HepG2 (cell line): ENCODE results near the gene GCNT2. TPM values are rescaled to one million over a fixed set of nuclear protein-coding genes. Genes with fewer than 3 reads are reported as not detected.

Experiments
- BCL6 ChIP-seq: IDR thresholded peaks from 2 replicates; pipeline ENCODE4 v1.6.1; 2016; ENCODE audit warnings: missing genetic modification reagents, missing compliant biosample characterization
- CCDC6 ChIP-seq: sonication (generic); formaldehyde crosslinking; IDR thresholded peaks from 2 replicates; pipeline ENCODE4 v1.8.1; 2022; ENCODE audit warnings: mild to moderate bottlenecking, missing genetic modification reagents, moderate library complexity
- CREM ChIP-seq, 2 experiments: sonication (generic) in 1 of 2; formaldehyde crosslinking in 1 of 2; IDR thresholded peaks; 2 replicates each; pipeline versions ENCODE4 v1.4.0 to v1.6.1; 2016 to 2020; ENCODE audit warnings: antibody characterized with exemption in 1 of 2, mild to moderate bottlenecking in 1 of 2, missing genetic modification reagents in 1 of 2
- FOXJ3 ChIP-seq: sonication (generic); formaldehyde crosslinking; IDR thresholded peaks from 2 replicates; pipeline ENCODE4 v1.4.0; 2020; ENCODE audit warnings: missing genetic modification reagents, mild to moderate bottlenecking, borderline replicate concordance
- FOXM1 ChIP-seq: sonication (generic); formaldehyde crosslinking; IDR thresholded peaks from 2 replicates; pipeline ENCODE4 v1.5.0; 2020; ENCODE audit warnings: missing genetic modification reagents
- ISX ChIP-seq: sonication (generic); formaldehyde crosslinking; conservative IDR thresholded peaks from 2 replicates; pipeline ENCODE4 v1.5.0; 2020; ENCODE audit warnings: missing genetic modification reagents
- KAT2B ChIP-seq: fragments of 150-350 bp; IDR thresholded peaks from 2 replicates; pipeline ENCODE4 v1.6.1; 2014; ENCODE audit warnings: low read depth, low read length, borderline replicate concordance
- KLF13 ChIP-seq: sonication (generic); formaldehyde crosslinking; IDR thresholded peaks from 2 replicates; pipeline ENCODE4 v1.4.0; 2020; ENCODE audit warnings: mild to moderate bottlenecking, missing genetic modification reagents
- MAX ChIP-seq: IDR thresholded peaks from 2 replicates; pipeline ENCODE4 v1.6.1; 2012; ENCODE audit warnings: inconsistent platforms
- MTERF4 ChIP-seq: sonication (generic); formaldehyde crosslinking; IDR thresholded peaks from 2 replicates; pipeline ENCODE4 v1.8.0; 2023; ENCODE audit warnings: mild to moderate bottlenecking, missing genetic modification reagents
- ONECUT2 ChIP-seq: sonication (generic); formaldehyde crosslinking; IDR thresholded peaks from 2 replicates; pipeline ENCODE4 v1.4.0; 2020; ENCODE audit warnings: missing genetic modification reagents
- PRDM10 ChIP-seq: sonication (generic); formaldehyde crosslinking; IDR thresholded peaks from 2 replicates; pipeline ENCODE4 v1.4.0; 2020; ENCODE audit warnings: low read depth, missing genetic modification reagents
- TCF7L2 ChIP-seq: IDR thresholded peaks from 2 replicates; pipeline ENCODE4 v1.6.1; 2011; ENCODE audit warnings: mild to moderate bottlenecking, low read depth, low read length, moderate library complexity
- ZNF382 ChIP-seq: sonication (generic); formaldehyde crosslinking; IDR thresholded peaks from 2 replicates; pipeline ENCODE4 v1.5.0; 2020; ENCODE audit warnings: missing genetic modification reagents, mild to moderate bottlenecking, borderline replicate concordance
- ZNF598 ChIP-seq: sonication (generic); formaldehyde crosslinking; IDR thresholded peaks from 2 replicates; pipeline ENCODE4 v1.5.1; 2020; ENCODE audit warnings: mild to moderate bottlenecking, missing genetic modification reagents, borderline replicate concordance
- ZNF75D ChIP-seq: sonication (generic); formaldehyde crosslinking; IDR thresholded peaks from 2 replicates; pipeline ENCODE4 v1.8.1; 2023; ENCODE audit warnings: missing genetic modification reagents, mild to moderate bottlenecking, borderline replicate concordance
- polyA plus RNA-seq, 8 experiments: library from polyadenylated mRNA; depleted of rRNA in 3 of 8; stranded (reverse) in 7 of 8; unstranded in 1 of 8; fragments of >200 nt; fragmentation: Illumina TruSeq in 4 of 8; extraction: Trizol in 4 of 8; gene quantifications; 2 replicates each; pipeline versions ENCODE4 v1.2.1 to v1.2.3, GENCODE V29; 2011 to 2016; ENCODE audit warnings: low read depth in 4 of 8, missing spikeins in 1 of 8, mixed read lengths in 1 of 8; ENCODE audit not compliant: insufficient read depth in 1 of 8
- total RNA-seq, 5 experiments: library from RNA; depleted of rRNA; stranded (reverse); fragments of >200 nt; fragmentation: Illumina TruSeq; extraction: Trizol; gene quantifications; 2 replicates each; pipeline ENCODE4 v1.2.3, GENCODE V29; 2016; ENCODE audit warnings: low read depth in 1 of 5
- TF ChIP-seq, protein P1 (sequence below): sonication (generic); formaldehyde crosslinking; IDR thresholded peaks from 2 replicates; pipeline ENCODE4 v1.5.0; 2020; ENCODE audit warnings: mild to moderate bottlenecking, missing genetic modification reagents
- TF ChIP-seq, protein P2 (sequence below): sonication (generic); formaldehyde crosslinking; IDR thresholded peaks from 2 replicates; pipeline ENCODE4 v1.5.0; 2020; ENCODE audit warnings: mild to moderate bottlenecking, missing genetic modification reagents
- TF ChIP-seq, protein P3 (sequence below): sonication (generic); formaldehyde crosslinking; conservative IDR thresholded peaks from 2 replicates; pipeline ENCODE4 v1.4.0; 2020; ENCODE audit warnings: missing genetic modification reagents

Gene GCNT2
- total and polyA plus RNA-seq, 2 of the 13 experiments (the other 11 are each of a cell fraction or from before 2014, with no cell fraction given) = 11.8 to 31.9 TPM

DNA sequence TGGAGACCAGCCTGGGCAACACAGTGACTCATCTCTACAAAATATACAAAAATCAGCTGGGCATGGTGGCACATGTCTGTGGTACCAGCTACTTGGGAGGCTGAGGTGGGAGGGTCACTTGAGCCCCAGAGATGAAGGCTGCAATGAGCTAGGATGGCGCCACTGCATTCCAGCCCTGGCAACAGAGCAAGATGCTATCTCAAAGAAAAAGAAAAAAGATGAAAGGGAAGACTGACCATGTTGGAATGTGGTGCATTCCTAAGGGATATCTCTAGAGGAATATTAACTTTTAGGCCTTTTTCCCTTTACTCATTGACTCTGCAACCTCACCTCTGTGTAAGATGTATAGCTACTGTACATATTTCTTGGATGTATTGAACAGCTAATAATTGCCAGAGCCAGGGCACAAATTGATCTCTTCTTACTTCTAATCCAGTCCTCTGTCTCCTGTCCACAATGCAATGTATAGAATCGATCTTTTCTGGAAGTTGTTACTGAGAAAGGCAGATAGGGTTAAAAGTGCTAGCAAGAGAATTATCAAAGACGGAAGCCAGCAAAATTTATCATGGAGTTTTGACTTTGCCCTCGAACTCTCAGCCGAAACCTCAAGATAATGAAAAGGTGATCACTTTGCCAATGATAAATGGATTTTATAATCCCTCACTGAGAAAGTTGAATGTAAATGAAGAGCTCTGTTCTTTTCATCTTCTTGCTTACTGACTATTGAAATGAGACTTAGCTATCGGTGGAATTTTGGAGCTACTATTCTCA is 46.3 kb downstream of the GCNT2 start (continued):
- TF ChIP-seq, protein P1, sequence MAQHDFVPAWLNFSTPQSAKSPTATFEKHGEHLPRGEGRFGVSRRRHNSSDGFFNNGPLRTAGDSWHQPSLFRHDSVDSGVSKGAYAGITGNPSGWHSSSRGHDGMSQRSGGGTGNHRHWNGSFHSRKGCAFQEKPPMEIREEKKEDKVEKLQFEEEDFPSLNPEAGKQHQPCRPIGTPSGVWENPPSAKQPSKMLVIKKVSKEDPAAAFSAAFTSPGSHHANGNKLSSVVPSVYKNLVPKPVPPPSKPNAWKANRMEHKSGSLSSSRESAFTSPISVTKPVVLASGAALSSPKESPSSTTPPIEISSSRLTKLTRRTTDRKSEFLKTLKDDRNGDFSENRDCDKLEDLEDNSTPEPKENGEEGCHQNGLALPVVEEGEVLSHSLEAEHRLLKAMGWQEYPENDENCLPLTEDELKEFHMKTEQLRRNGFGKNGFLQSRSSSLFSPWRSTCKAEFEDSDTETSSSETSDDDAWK (CRISPR knock-in tag) = no peak
- TF ChIP-seq FOXM1 (CRISPR knock-in tag) = no peak
- TF ChIP-seq MAX = no peak
- no peak for TF ChIP-seq KLF13 (CRISPR knock-in tag)
- TF ChIP-seq, protein P2, sequence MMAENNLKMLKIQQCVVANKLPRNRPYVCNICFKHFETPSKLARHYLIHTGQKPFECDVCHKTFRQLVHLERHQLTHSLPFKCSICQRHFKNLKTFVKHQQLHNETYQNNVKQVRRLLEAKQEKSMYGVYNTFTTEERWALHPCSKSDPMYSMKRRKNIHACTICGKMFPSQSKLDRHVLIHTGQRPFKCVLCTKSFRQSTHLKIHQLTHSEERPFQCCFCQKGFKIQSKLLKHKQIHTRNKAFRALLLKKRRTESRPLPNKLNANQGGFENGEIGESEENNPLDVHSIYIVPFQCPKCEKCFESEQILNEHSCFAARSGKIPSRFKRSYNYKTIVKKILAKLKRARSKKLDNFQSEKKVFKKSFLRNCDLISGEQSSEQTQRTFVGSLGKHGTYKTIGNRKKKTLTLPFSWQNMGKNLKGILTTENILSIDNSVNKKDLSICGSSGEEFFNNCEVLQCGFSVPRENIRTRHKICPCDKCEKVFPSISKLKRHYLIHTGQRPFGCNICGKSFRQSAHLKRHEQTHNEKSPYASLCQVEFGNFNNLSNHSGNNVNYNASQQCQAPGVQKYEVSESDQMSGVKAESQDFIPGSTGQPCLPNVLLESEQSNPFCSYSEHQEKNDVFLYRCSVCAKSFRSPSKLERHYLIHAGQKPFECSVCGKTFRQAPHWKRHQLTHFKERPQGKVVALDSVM = peak; percentile 93
- TF ChIP-seq TCF7L2 = peak; percentile 48; the same call in 1 of the 2 replicates
- TF ChIP-seq CCDC6 = no peak
- no peak for TF ChIP-seq KAT2B
- TF ChIP-seq ISX (CRISPR knock-in tag) = no peak
- TF ChIP-seq ONECUT2 (CRISPR knock-in tag) = 0 out of 2 replicates have a peak, but pooled peaks have one; percentile 19
- TF ChIP-seq CREM (IDR thresholded peaks at IDR 0.05) = peak; percentile 33; the same call in 1 of the 2 replicates
- no peak for TF ChIP-seq CREM (CRISPR knock-in tag; IDR thresholded peaks at IDR 0.05)
- TF ChIP-seq, protein P3, sequence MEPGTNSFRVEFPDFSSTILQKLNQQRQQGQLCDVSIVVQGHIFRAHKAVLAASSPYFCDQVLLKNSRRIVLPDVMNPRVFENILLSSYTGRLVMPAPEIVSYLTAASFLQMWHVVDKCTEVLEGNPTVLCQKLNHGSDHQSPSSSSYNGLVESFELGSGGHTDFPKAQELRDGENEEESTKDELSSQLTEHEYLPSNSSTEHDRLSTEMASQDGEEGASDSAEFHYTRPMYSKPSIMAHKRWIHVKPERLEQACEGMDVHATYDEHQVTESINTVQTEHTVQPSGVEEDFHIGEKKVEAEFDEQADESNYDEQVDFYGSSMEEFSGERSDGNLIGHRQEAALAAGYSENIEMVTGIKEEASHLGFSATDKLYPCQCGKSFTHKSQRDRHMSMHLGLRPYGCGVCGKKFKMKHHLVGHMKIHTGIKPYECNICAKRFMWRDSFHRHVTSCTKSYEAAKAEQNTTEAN (CRISPR knock-in tag) = no peak
- 0 out of 2 replicates have a peak, but pooled peaks have one; percentile 22 for TF ChIP-seq FOXJ3 (CRISPR knock-in tag)
- no peak for TF ChIP-seq ZNF75D (CRISPR knock-in tag)
- TF ChIP-seq PRDM10 (CRISPR knock-in tag) = no peak
- TF ChIP-seq ZNF598 (CRISPR knock-in tag) = no peak
- TF ChIP-seq BCL6 (CRISPR knock-in tag) = peak; percentile 18; the same call in 1 of the 2 replicates
- no peak for TF ChIP-seq ZNF382 (CRISPR knock-in tag)
- TF ChIP-seq MTERF4 = no peak
